T-cell (primary cell): ENCODE results near the gene RAB11FIP3. TPM values are rescaled to one million over a fixed set of nuclear protein-coding genes. Genes with fewer than 3 reads are reported as not detected.
A peak's percentile ranks its signal among the peaks of the same experiment; 100 is the strongest.

Source experiments
- ATAC-seq, 4 experiments: fragments of 200-7000 bp in 3 of 4; fragments of 150-1000 bp in 1 of 4; cut with Tn5 transposase; replicated peaks in 1 of 4; 1 replicate in 3 of 4; 2 replicates in 1 of 4; pipeline ENCODE4 v1.10.0; 2021; ENCODE audit warnings: moderate library complexity in 3 of 4, mild to moderate bottlenecking in 2 of 4, moderate number of reproducible peaks in 1 of 4
- CTCF ChIA-PET, 2 donors: fragments of 300-600 bp; sonication (Branson Sonifier 250); formaldehyde crosslinking; loops; one replicate each; lab custom pipeline; 2022; ENCODE audit warnings: antibody characterized with exemption in 2 of 2; lab: Charles Lee
- POLR2A ChIA-PET, 2 donors: fragments of 300-600 bp; sonication (Branson Sonifier 250); formaldehyde crosslinking; loops; one replicate each; lab custom pipeline; 2022; ENCODE audit warnings: antibody characterized with exemption in 2 of 2; lab: Charles Lee
- DNase-seq, 35 experiments: peaks; one replicate each; pipeline versions ENCODE4 v3.0.0 to v3.0.0-alpha.2; 2013 to 2023
- H3K27ac ChIP-seq: one replicate; pipeline ENCODE4 v1.5.1; 2013; ENCODE audit warnings: low read length
- H3K27me3 ChIP-seq, 2 experiments: replicated peaks in 1 of 2; 1 replicate in 1 of 2; 2 replicates in 1 of 2; pipeline versions ENCODE4 v1.6.1 to v1.7.0; 2013; ENCODE audit warnings: low read length in 1 of 2, mixed read lengths in 1 of 2; ENCODE audit not compliant: control insufficient read depth in 2 of 2, insufficient read depth in 2 of 2; ENCODE audit errors: extremely low read depth in 1 of 2
- H3K36me3 ChIP-seq, 2 donors: 1 replicate in 1 of 2; 2 replicates in 1 of 2; pipeline versions ENCODE4 v1.6.1 to v1.7.0; 2013; ENCODE audit warnings: low read length in 1 of 2; ENCODE audit not compliant: control insufficient read depth in 2 of 2, insufficient read depth in 1 of 2; ENCODE audit errors: extremely low read depth in 1 of 2
- H3K4me1 ChIP-seq, 2 experiments: 1 replicate in 1 of 2; 2 replicates in 1 of 2; pipeline versions ENCODE4 v1.6.1 to v1.7.0; 2013; ENCODE audit warnings: low read length in 2 of 2, mixed read lengths in 1 of 2; ENCODE audit not compliant: insufficient read depth in 2 of 2, control insufficient read depth in 1 of 2; ENCODE audit errors: extremely low read depth in 1 of 2
- H3K4me3 ChIP-seq, 2 donors: 1 replicate in 1 of 2; 2 replicates in 1 of 2; pipeline versions ENCODE4 v1.5.1 to v1.7.0; 2013; ENCODE audit warnings: mild to moderate bottlenecking in 2 of 2, low read length in 1 of 2, moderate library complexity in 1 of 2; ENCODE audit not compliant: control insufficient read depth in 1 of 2; ENCODE audit errors: extremely low read depth in 1 of 2
- H3K9me3 ChIP-seq: 2 replicates; pipeline ENCODE4 v1.7.0; 2013
- H3K27ac Mint-ChIP-seq, 2 donors: one replicate each; pipeline ENCODE4 v1.8.0; 2020 to 2021; ENCODE audit warnings: mild to moderate bottlenecking in 2 of 2, mixed read lengths in 2 of 2
- H3K27me3 Mint-ChIP-seq, 2 donors: one replicate each; pipeline ENCODE4 v1.8.0; 2021 to 2022; ENCODE audit warnings: mixed read lengths in 2 of 2
- H3K36me3 Mint-ChIP-seq: one replicate; pipeline ENCODE4 v1.8.0; 2021; ENCODE audit warnings: mixed read lengths
- H3K4me1 Mint-ChIP-seq, 3 donors: one replicate each; pipeline ENCODE4 v1.8.0; 2020 to 2022; ENCODE audit warnings: mixed read lengths in 3 of 3, mild to moderate bottlenecking in 1 of 3
- H3K4me3 Mint-ChIP-seq, 3 donors: one replicate each; pipeline ENCODE4 v1.8.0; 2020 to 2022; ENCODE audit warnings: mild to moderate bottlenecking in 3 of 3, mixed read lengths in 3 of 3, moderate library complexity in 3 of 3
- H3K9me3 Mint-ChIP-seq, 3 donors: one replicate each; pipeline ENCODE4 v1.8.0; 2020 to 2022; ENCODE audit warnings: mixed read lengths in 3 of 3
- WGBS: methylation state at CpG from one replicate; pipeline ENCODE4 v1.1.5; 2013; ENCODE audit warnings: missing lambda C conversion rate; ENCODE audit not compliant: insufficient coverage; 5-methylcytosine and 5-hydroxymethylcytosine counted together
- total RNA-seq, 35 experiments: library from RNA in 6 of 35; stranded (reverse) in 6 of 35; fragments of 120-200 nt in 1 of 35; gene quantifications; one replicate each; pipeline versions ENCODE4 v1.2.1 to v1.2.4 and lab custom pipeline; 2013 to 2026

Gene RAB11FIP3
- total RNA-seq, 5 donors from 2014 or later (not counting 1 experiment from before 2014, with no cell fraction given) = 36.9 to 49.0 (median 44.1) TPM

GRCh38 chr16:427250-427649 is 1.8 kb downstream of the RAB11FIP3 start:
- Mint-ChIP-seq H3K4me1 (peaks cover 39 to 42% (median 41%) of the 10 kb centered on the region in 3 donors), H3K4me3 (peak overlapping the region; percentile 73 to 81 (median 81)), H3K9me3 (no peaks in the 10 kb centered on the region), H3K27ac (peak overlapping the region; percentile 34 to 69), H3K27me3 (no peaks in the 10 kb centered on the region), H3K36me3 (peaks cover 4% of the 10 kb centered on the region)
- CTCF ChIA-PET = no interaction called here
- ATAC-seq (no peak), DNase-seq (no peak)
- POLR2A ChIA-PET = no interaction called here
- WGBS = 90% methylated on average over 4 of the region's 10 CpGs
- peak overlapping the region in 1 of 2 donors; percentile 69 for H3K4me3 ChIP-seq
- peaks cover 7 to 30% of the 10 kb centered on the region in 2 experiments for H3K4me1 ChIP-seq
- H3K27ac ChIP-seq = no peak overlapping the region
- H3K27me3 ChIP-seq = peaks cover 0 to 5% of the 10 kb centered on the region in 2 experiments
- no peaks in the 10 kb centered on the region for H3K9me3 ChIP-seq
- H3K36me3 ChIP-seq = no peaks in the 10 kb centered on the region

GRCh38 chr16:430904-431303 is 5.5 kb downstream of the RAB11FIP3 start:
- ChIA-PET CTCF (no interaction called here), POLR2A (no interaction called here)
- Histone ChIP-seq H3K4me1 (peaks cover 7 to 17% of the 10 kb centered on the region in 2 experiments), H3K27me3 (no peaks in the 10 kb centered on the region), H3K36me3 (no peaks in the 10 kb centered on the region), H3K4me3 (no peak overlapping the region), H3K9me3 (no peaks in the 10 kb centered on the region), H3K27ac (no peak overlapping the region)
- no peaks in the 10 kb centered on the region for H3K27me3 Mint-ChIP-seq
- peaks cover 7% of the 10 kb centered on the region for H3K36me3 Mint-ChIP-seq
- DNase-seq (no peak), ATAC-seq (no peak)
- H3K4me3 Mint-ChIP-seq = no peak overlapping the region
- 98% methylated on average over 7 of the region's 7 CpGs for WGBS
- no peaks in the 10 kb centered on the region for H3K9me3 Mint-ChIP-seq
- H3K4me1 Mint-ChIP-seq = peaks cover 30 to 38% (median 37%) of the 10 kb centered on the region in 3 donors
- no peak overlapping the region for H3K27ac Mint-ChIP-seq

- Mint-ChIP-seq H3K4me1 (peaks cover 0 to 6% (median 4%) of the 10 kb centered on the region in 3 donors), H3K27me3 (no peaks in the 10 kb centered on the region), H3K9me3 (no peaks in the 10 kb centered on the region), H3K4me3 (no peak overlapping the region), H3K36me3 (peaks cover 13% of the 10 kb centered on the region), H3K27ac (no peak overlapping the region)
- WGBS = 93% methylated on average over 5 of the region's 6 CpGs
- Histone ChIP-seq H3K36me3 (peaks cover 0 to 7% of the 10 kb centered on the region in 2 donors), H3K9me3 (no peaks in the 10 kb centered on the region), H3K27ac (no peak overlapping the region), H3K4me3 (no peak overlapping the region), H3K4me1 (no peaks in the 10 kb centered on the region), H3K27me3 (no peaks in the 10 kb centered on the region)
- ChIA-PET CTCF (no interaction called here), POLR2A (no interaction called here)
- ATAC-seq (no peak), DNase-seq (no peak)
These were observed 15.2 kb downstream of the RAB11FIP3 start for GRCh38 chr16:440627-441026.

GRCh38 chr16:441447-441846 is 16.0 kb downstream of the RAB11FIP3 start:
- CTCF ChIA-PET = no interaction called here
- no peak overlapping the region for H3K27ac ChIP-seq
- Mint-ChIP-seq H3K4me3 (no peak overlapping the region), H3K9me3 (no peaks in the 10 kb centered on the region), H3K27me3 (no peaks in the 10 kb centered on the region), H3K36me3 (peaks cover 13% of the 10 kb centered on the region), H3K4me1 (peaks cover 0 to 6% (median 4%) of the 10 kb centered on the region in 3 donors), H3K27ac (no peak overlapping the region)
- H3K9me3 ChIP-seq = no peaks in the 10 kb centered on the region
- DNase-seq (no peak), ATAC-seq (no peak)
- no peaks in the 10 kb centered on the region for H3K4me1 ChIP-seq
- no peak overlapping the region for H3K4me3 ChIP-seq
- H3K36me3 ChIP-seq = peaks cover 0 to 7% of the 10 kb centered on the region in 2 donors
- POLR2A ChIA-PET = no interaction called here
- no peaks in the 10 kb centered on the region for H3K27me3 ChIP-seq
- 100% methylated on average over 6 of the region's 6 CpGs for WGBS

GRCh38 chr16:442976-443375 is 17.5 kb downstream of the RAB11FIP3 start:
- no peaks in the 10 kb centered on the region for H3K27me3 ChIP-seq
- H3K4me3 ChIP-seq = no peak overlapping the region
- no peak overlapping the region for H3K27ac ChIP-seq
- Mint-ChIP-seq H3K36me3 (peaks cover 13% of the 10 kb centered on the region), H3K27ac (no peak overlapping the region), H3K9me3 (no peaks in the 10 kb centered on the region), H3K4me1 (peaks cover 0 to 6% (median 4%) of the 10 kb centered on the region in 3 donors), H3K4me3 (no peak overlapping the region), H3K27me3 (no peaks in the 10 kb centered on the region)
- peaks cover 0 to 7% of the 10 kb centered on the region in 2 donors for H3K36me3 ChIP-seq
- 100% methylated on average over 1 of the region's 6 CpGs for WGBS
- DNase-seq = no peak
- no peaks in the 10 kb centered on the region for H3K9me3 ChIP-seq
- no peak for ATAC-seq
- H3K4me1 ChIP-seq = no peaks in the 10 kb centered on the region
- POLR2A ChIA-PET = no interaction called here
- CTCF ChIA-PET = no interaction called here

GRCh38 chr16:444027-444426 is 18.6 kb downstream of the RAB11FIP3 start:
- no peak for DNase-seq
- Mint-ChIP-seq H3K4me3 (no peak overlapping the region), H3K36me3 (peaks cover 13% of the 10 kb centered on the region), H3K27ac (no peak overlapping the region), H3K27me3 (no peaks in the 10 kb centered on the region), H3K4me1 (peaks cover 0 to 6% (median 4%) of the 10 kb centered on the region in 3 donors), H3K9me3 (no peaks in the 10 kb centered on the region)
- CTCF ChIA-PET = no interaction called here
- H3K36me3 ChIP-seq = peaks cover 0 to 7% of the 10 kb centered on the region in 2 donors
- H3K27me3 ChIP-seq = no peaks in the 10 kb centered on the region
- WGBS = 100% methylated on average over 4 of the region's 10 CpGs
- H3K27ac ChIP-seq = no peak overlapping the region
- POLR2A ChIA-PET = no interaction called here
- no peak overlapping the region for H3K4me3 ChIP-seq
- H3K9me3 ChIP-seq = no peaks in the 10 kb centered on the region
- ATAC-seq = no peak
- H3K4me1 ChIP-seq = no peaks in the 10 kb centered on the region

GRCh38 chr16:445566-445965 is 20.1 kb downstream of the RAB11FIP3 start:
- peaks cover 0 to 5% of the 10 kb centered on the region in 2 donors for H3K36me3 ChIP-seq
- no peaks in the 10 kb centered on the region for H3K9me3 ChIP-seq
- Mint-ChIP-seq H3K36me3 (peaks cover 10% of the 10 kb centered on the region), H3K4me3 (no peak overlapping the region), H3K9me3 (no peaks in the 10 kb centered on the region), H3K4me1 (peaks cover 0 to 4% (median 4%) of the 10 kb centered on the region in 3 donors), H3K27me3 (no peaks in the 10 kb centered on the region), H3K27ac (no peak overlapping the region)
- H3K4me1 ChIP-seq = no peaks in the 10 kb centered on the region
- ATAC-seq (no peak), DNase-seq (no peak)
- ChIA-PET POLR2A (no interaction called here), CTCF (no interaction called here)
- H3K27ac ChIP-seq = no peak overlapping the region
- no peaks in the 10 kb centered on the region for H3K27me3 ChIP-seq
- WGBS = 71% methylated on average over 1 of the region's 4 CpGs
- H3K4me3 ChIP-seq = no peak overlapping the region
